Activated T-cell treated with anti-CD3 and anti-CD28 coated beads, Interleukin-2, amount 50 U/mL, for 72 hours (primary cell): Measurements from ENCODE around the gene GREB1L. TPM values are rescaled to one million over a fixed set of nuclear protein-coding genes. Genes with fewer than 3 reads are reported as not detected.
"Not testable (repeated sequence)": the region's sequence is repeated elsewhere in the genome, so short reads cannot be mapped to it uniquely, and the experiment has no call there.

ENCODE experiments used
- ATAC-seq, 2 donors: fragments of 150-1000 bp; cut with Tn5 transposase; replicated peaks in 1 of 2; 2 replicates each; pipeline ENCODE4 v1.10.0; 2021; ENCODE audit warnings: moderate library complexity in 2 of 2, mild to moderate bottlenecking in 1 of 2
- DNase-seq, 2 donors: peaks; one replicate each; pipeline ENCODE4 v3.0.0; 2021 to 2022; ENCODE audit warnings: mixed read lengths in 1 of 2
- H3K27ac Mint-ChIP-seq: one replicate; pipeline ENCODE4 v1.8.0; 2022; ENCODE audit warnings: mild to moderate bottlenecking, moderate library complexity, mixed read lengths
- H3K27me3 Mint-ChIP-seq: one replicate; pipeline ENCODE4 v1.8.0; 2022; ENCODE audit warnings: low read depth, mixed read lengths
- H3K36me3 Mint-ChIP-seq, 2 donors: one replicate each; pipeline ENCODE4 v1.8.0; 2022; ENCODE audit warnings: mixed read lengths in 2 of 2, mild to moderate bottlenecking in 1 of 2; ENCODE audit not compliant: insufficient read depth in 2 of 2
- H3K4me1 Mint-ChIP-seq: one replicate; pipeline ENCODE4 v1.8.0; 2022; ENCODE audit warnings: low read depth, mixed read lengths
- H3K4me3 Mint-ChIP-seq, 2 donors: one replicate each; pipeline ENCODE4 v1.8.0; 2022; ENCODE audit warnings: mild to moderate bottlenecking in 2 of 2, mixed read lengths in 2 of 2, moderate library complexity in 2 of 2
- H3K9me3 Mint-ChIP-seq, 2 donors: one replicate each; pipeline ENCODE4 v1.8.0; 2022; ENCODE audit warnings: mixed read lengths in 2 of 2
- total RNA-seq, 2 donors: library from RNA; stranded (reverse); gene quantifications; one replicate each; pipeline ENCODE4 v1.2.3, GENCODE V29; 2022

The GREB1L gene
- not detected for total RNA-seq

- ATAC-seq (peak; percentile 76 to 77), DNase-seq (peak; percentile 44 to 50)
- Mint-ChIP-seq H3K27ac (no peak within 1 kb of the TSS), H3K4me1 (peaks cover 8% of the 10 kb centered on the region), H3K9me3 (no peaks in the 10 kb centered on the region), H3K27me3 (peaks cover 50% of the 10 kb centered on the region), H3K36me3 (peaks cover 0 to 3% of the 10 kb centered on the region in 2 donors), H3K4me3 (peak within 1 kb of the TSS; percentile 76)
Observed at GRCh38 chr18:21242141-21242779, at the start of gene GREB1L. Gene GREB1L (plus strand): TSS chr18:21242232. CDS start chr18:21383519, 141,287 bp downstream.

- peaks cover 4% of the 10 kb centered on the region for H3K4me1 Mint-ChIP-seq
- no peaks in the 10 kb centered on the region for H3K9me3 Mint-ChIP-seq
- H3K36me3 Mint-ChIP-seq = no peaks in the 10 kb centered on the region
- peaks cover 26% of the 10 kb centered on the region for H3K27me3 Mint-ChIP-seq
- H3K4me3 Mint-ChIP-seq = no peak overlapping the region
- no peak overlapping the region for H3K27ac Mint-ChIP-seq
- no peak for ATAC-seq
- DNase-seq = no peak
Observed at GRCh38 chr18:21192308-21192624, 49.8 kb upstream of the GREB1L start.

- no peaks in the 10 kb centered on the region for H3K36me3 Mint-ChIP-seq
- DNase-seq = no peak
- H3K4me1 Mint-ChIP-seq = peaks cover 4% of the 10 kb centered on the region
- H3K9me3 Mint-ChIP-seq = no peaks in the 10 kb centered on the region
- peaks cover 21% of the 10 kb centered on the region for H3K27me3 Mint-ChIP-seq
- H3K27ac Mint-ChIP-seq = no peak overlapping the region
- ATAC-seq = no peak
- H3K4me3 Mint-ChIP-seq = no peak overlapping the region
Observed at GRCh38 chr18:21194871-21195771, 46.9 kb upstream of the GREB1L start.

GRCh38 chr18:21196426-21196825, 45.6 kb upstream of the GREB1L start:
- Mint-ChIP-seq H3K9me3 (no peaks in the 10 kb centered on the region), H3K4me1 (peaks cover 4% of the 10 kb centered on the region), H3K4me3 (no peak overlapping the region), H3K36me3 (no peaks in the 10 kb centered on the region), H3K27ac (no peak overlapping the region), H3K27me3 (peaks cover 12% of the 10 kb centered on the region)
- ATAC-seq = no peak
- no peak for DNase-seq

- ATAC-seq = no peak
- Mint-ChIP-seq H3K36me3 (no peaks in the 10 kb centered on the region), H3K4me3 (no peak overlapping the region), H3K4me1 (no peaks in the 10 kb centered on the region), H3K27ac (no peak overlapping the region), H3K27me3 (peaks cover 6% of the 10 kb centered on the region), H3K9me3 (no peaks in the 10 kb centered on the region)
- no peak for DNase-seq
Observed at GRCh38 chr18:21203126-21203525, 38.9 kb upstream of the GREB1L start.

- DNase-seq (no peak), ATAC-seq (no peak)
- Mint-ChIP-seq H3K27me3 (peaks cover 6% of the 10 kb centered on the region), H3K4me1 (no peaks in the 10 kb centered on the region), H3K4me3 (no peak overlapping the region), H3K27ac (no peak overlapping the region), H3K9me3 (no peaks in the 10 kb centered on the region), H3K36me3 (no peaks in the 10 kb centered on the region)
Observed at GRCh38 chr18:21203542-21204241, 38.3 kb upstream of the GREB1L start.

GRCh38 chr18:21205695-21206094, 36.3 kb upstream of the GREB1L start:
- Mint-ChIP-seq H3K9me3 (no peaks in the 10 kb centered on the region), H3K27me3 (peaks cover 6% of the 10 kb centered on the region), H3K4me1 (no peaks in the 10 kb centered on the region), H3K36me3 (no peaks in the 10 kb centered on the region), H3K4me3 (no peak overlapping the region), H3K27ac (peak overlapping the region; percentile 18)
- DNase-seq = no peak
- ATAC-seq = no peak

GRCh38 chr18:21210278-21210677, 31.8 kb upstream of the GREB1L start:
- H3K4me1 Mint-ChIP-seq = no peaks in the 10 kb centered on the region
- no peaks in the 10 kb centered on the region for H3K27me3 Mint-ChIP-seq
- H3K36me3 Mint-ChIP-seq = no peaks in the 10 kb centered on the region
- H3K9me3 Mint-ChIP-seq = no peaks in the 10 kb centered on the region
- ATAC-seq (no peak), DNase-seq (no peak)
- no peak overlapping the region for H3K4me3 Mint-ChIP-seq
- no peak overlapping the region for H3K27ac Mint-ChIP-seq

GRCh38 chr18:21210784-21211183, 31.2 kb upstream of the GREB1L start:
- Mint-ChIP-seq H3K9me3 (no peaks in the 10 kb centered on the region), H3K36me3 (no peaks in the 10 kb centered on the region), H3K27ac (no peak overlapping the region), H3K4me3 (no peak overlapping the region), H3K27me3 (no peaks in the 10 kb centered on the region), H3K4me1 (no peaks in the 10 kb centered on the region)
- DNase-seq = no peak
- ATAC-seq = no peak

GRCh38 chr18:21214409-21214808, 27.6 kb upstream of the GREB1L start:
- not testable (repeated sequence) for H3K27ac Mint-ChIP-seq, H3K9me3 Mint-ChIP-seq, H3K4me1 Mint-ChIP-seq, H3K36me3 Mint-ChIP-seq, DNase-seq, H3K27me3 Mint-ChIP-seq, H3K4me3 Mint-ChIP-seq, ATAC-seq

- H3K4me1 Mint-ChIP-seq = no peaks in the 10 kb centered on the region
- no peaks in the 10 kb centered on the region for H3K36me3 Mint-ChIP-seq
- no peaks in the 10 kb centered on the region for H3K27me3 Mint-ChIP-seq
- no peak overlapping the region for H3K27ac Mint-ChIP-seq
- H3K4me3 Mint-ChIP-seq = no peak overlapping the region
- ATAC-seq (no peak), DNase-seq (no peak)
- H3K9me3 Mint-ChIP-seq = no peaks in the 10 kb centered on the region
Observed at GRCh38 chr18:21215490-21215889, 26.5 kb upstream of the GREB1L start.

GRCh38 chr18:21218862-21219261, 23.2 kb upstream of the GREB1L start:
- ATAC-seq (no peak), DNase-seq (no peak)
- H3K36me3 Mint-ChIP-seq = no peaks in the 10 kb centered on the region
- H3K27me3 Mint-ChIP-seq = no peaks in the 10 kb centered on the region
- H3K4me3 Mint-ChIP-seq = no peak overlapping the region
- no peak overlapping the region for H3K27ac Mint-ChIP-seq
- H3K9me3 Mint-ChIP-seq = no peaks in the 10 kb centered on the region
- H3K4me1 Mint-ChIP-seq = no peaks in the 10 kb centered on the region

GRCh38 chr18:21230436-21230835, 11.6 kb upstream of the GREB1L start:
- Mint-ChIP-seq H3K4me3 (no peak overlapping the region), H3K4me1 (no peaks in the 10 kb centered on the region), H3K9me3 (no peaks in the 10 kb centered on the region), H3K27me3 (no peaks in the 10 kb centered on the region), H3K27ac (no peak overlapping the region), H3K36me3 (no peaks in the 10 kb centered on the region)
- ATAC-seq (no peak), DNase-seq (no peak)
